Stimulated activated CD4-positive, alpha-beta T cell treated with anti-CD3 and anti-CD28 coated beads, TNF-alpha, amount 100 ng/mL, for 24 hours (primary cell): ENCODE results near the gene GLTPD2.
A peak's percentile ranks its signal among the peaks of the same experiment; 100 is the strongest.

Source experiments
- DNase-seq, 3 experiments: peaks; one replicate each; pipeline ENCODE4 v3.0.0-alpha.2; 2020; ENCODE audit warnings: low read depth in 3 of 3

Gene GLTPD2

DNA sequence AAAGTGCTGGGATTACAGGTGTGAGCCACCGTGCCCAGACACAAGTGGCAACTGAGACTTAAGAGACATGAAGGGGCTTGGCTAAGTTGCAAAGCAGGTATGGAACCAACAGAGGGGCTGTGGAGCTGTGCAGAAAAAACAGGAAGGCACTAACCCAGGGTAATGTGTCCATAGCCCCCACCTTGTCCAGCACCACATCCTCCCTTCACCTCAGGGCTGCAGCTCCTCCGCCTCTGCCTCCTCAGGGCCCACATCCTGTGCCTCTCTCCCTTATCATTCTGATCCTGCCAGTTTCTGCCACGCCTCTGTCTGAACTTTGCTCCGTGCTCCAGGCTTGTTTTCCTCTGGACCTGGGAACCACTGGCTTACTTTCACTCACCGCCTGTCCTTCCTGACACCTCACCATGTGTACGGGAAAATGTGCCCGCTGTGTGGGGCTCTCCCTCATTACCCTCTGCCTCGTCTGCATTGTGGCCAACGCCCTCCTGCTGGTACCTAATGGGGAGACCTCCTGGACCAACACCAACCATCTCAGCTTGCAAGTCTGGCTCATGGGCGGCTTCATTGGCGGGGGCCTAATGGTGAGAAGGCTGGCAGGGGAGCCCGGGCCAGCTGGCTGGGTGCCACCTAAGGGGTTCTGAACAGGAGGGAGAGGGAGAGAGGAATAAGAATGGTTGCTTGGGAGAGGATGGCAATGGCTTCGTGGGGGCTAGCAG, 17.1 kb upstream of the GLTPD2 start, which contains the start of gene TM4SF5:
Gene TM4SF5, plus strand, starts transcription at position 368 of the 716 bp plus-strand sequence. Its CDS starts 37 bp downstream, at position 405.
- no peak for DNase-seq

GRCh38 chr17:4772235-4772613, 16.5 kb upstream of the GLTPD2 start:
- no peak for DNase-seq

DNA sequence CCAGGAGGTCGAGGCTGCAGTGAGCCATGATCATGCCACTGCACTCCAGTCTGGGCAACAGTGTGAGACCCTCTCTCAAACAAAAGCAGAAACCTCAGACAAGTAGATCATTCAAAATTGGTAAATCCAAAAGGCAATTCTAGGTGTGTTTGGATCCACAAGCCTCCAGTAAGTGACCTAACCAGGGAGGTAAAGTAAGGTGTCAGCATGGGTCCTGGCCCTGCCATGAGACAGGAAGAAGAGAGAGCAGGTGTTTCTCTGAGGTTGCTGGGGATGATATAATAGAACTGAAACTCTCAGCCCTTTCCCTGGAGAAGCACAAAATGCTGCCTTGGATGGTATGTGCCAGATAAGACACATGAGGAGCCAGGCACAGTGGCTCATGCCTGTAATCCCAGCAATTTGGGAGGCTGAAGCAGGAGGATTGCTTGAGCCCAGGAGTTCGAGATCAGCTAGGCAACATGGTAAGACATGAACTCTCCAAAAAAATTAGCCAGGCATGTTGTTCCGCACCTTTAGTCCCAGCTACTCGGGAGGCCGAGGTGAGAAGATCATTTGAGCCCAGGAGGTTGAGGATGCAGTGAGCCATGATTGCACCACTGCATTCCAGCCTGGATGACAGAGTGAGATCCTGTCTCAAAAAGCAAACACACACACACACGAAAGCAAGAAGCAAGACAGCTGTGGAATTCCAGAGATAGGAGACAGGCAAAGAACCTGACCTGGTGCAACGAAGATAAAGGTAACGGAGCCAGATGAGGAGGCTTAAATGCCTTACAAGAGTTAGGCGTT, 10.6 kb upstream of the GLTPD2 start:
- no peak for DNase-seq

GRCh38 chr17:4780325-4780955, 8.3 kb upstream of the GLTPD2 start:
- no peak for DNase-seq

DNA sequence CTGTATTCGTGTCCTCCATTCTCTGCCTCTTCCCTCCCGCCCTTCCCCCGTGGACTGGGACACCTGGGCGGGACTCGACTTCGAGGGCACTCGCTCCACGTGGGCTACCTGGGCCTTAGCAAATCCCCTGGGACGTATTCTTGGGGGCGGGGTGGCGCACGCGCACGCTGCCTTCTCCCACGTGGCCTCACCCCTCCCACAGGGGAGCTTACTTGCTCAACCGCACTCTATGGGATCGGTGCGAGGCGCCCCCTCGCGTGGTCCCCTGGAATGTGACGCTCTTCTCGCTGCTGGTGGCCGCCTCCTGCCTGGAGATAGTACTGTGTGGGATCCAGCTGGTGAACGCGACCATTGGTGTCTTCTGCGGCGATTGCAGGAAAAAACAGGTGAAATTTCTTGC, 6.1 kb upstream of the GLTPD2 start:
- no peak for DNase-seq

- no peak for DNase-seq
Measured at GRCh38 chr17:4785311-4786105, 3.3 kb upstream of the GLTPD2 start.

DNA sequence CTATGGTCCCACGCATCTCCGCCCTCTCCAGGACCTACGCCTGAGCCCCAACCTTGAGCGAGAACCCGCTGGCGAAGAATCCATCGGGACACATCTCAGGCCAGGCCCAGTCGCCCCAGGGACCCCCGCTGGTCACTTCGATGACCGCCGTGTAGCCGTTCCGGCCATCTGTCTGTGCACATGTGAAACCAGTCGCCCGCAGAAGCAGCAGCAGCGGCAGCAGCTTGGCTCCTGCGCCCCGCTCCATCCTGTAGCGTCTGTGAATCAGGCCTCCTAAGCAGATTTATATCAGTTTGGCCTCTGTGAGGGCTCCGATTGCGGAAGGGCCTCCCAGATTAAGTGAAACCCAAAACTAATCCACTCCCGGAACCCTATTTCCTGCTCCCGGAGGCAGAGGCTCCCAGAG, 2.7 kb upstream of the GLTPD2 start, which contains the start of gene VMO1:
Gene VMO1, minus strand, starts transcription at position 259 of the 406 bp plus-strand sequence. Its CDS starts 12 bp downstream, at position 247.
- no peak for DNase-seq

- no peak for DNase-seq
Measured at GRCh38 chr17:4786516-4786915, 2.2 kb upstream of the GLTPD2 start.

- DNase-seq, result no peak
Measured at GRCh38 chr17:4788159-4788806, 481 bp upstream of the GLTPD2 start.

- no peak for DNase-seq
Measured at GRCh38 chr17:4789701-4789950, 862 bp downstream of the GLTPD2 start.

GRCh38 chr17:4789951-4790704, 1.4 kb downstream of the GLTPD2 start:
- peak; percentile 58 to 81 (median 59) for DNase-seq

DNA sequence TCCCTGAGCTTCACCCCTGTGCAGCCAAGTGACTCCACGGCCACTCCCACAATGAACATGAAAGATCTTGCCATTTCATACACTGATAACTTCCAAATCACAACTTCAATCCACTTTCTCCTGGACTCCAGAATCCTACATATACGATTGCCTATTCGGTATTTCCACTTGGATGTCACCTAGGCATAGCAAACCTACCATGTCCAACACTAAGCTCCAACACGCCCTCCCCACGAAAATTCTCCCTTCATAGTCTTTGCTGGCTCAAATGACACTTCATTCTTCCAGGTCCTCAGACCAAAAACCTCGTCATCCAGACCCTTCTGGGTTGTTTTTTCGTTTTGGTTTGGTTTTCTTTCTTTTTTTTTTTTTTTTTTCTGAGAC, 1.9 kb downstream of the GLTPD2 start:
- DNase-seq, result no peak

DNA sequence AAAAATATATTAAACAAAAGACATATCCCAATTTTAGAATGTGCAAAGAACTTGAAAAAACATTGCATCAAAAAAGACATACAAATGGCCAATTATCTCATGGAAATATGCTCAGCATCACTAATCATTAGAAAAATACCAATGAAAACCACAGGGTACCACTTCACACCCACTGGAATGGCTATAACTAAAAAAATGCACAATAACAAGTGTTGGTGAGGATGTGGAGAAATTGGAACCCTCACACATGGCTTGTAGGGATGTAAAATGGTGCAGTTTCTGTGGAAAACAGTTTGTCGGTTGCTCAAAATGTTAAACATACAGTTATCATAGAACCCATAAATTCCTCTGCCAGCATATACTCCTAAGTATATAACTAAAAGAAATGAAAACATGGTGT, 6.4 kb downstream of the GLTPD2 start:
- no peak for DNase-seq

DNA sequence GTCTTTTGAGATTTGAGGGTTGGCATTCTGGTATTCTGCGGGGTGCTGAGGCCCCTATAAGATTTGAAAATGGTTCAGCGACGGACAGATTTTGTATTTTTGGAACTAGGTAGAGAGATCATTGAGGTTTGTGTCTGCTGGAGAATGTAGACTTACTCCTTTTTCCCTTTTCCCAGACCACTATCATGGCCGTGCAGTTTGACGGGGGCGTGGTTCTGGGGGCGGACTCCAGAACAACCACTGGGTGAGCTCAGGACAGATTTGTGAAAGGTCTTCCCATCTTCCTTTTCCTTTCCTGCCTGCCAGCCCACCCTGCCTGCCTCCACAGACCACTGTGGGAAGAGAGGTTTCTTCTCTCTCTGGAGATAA, 7.8 kb downstream of the GLTPD2 start:
- peak in 1 of 3 experiments; percentile 52 for DNase-seq

DNA sequence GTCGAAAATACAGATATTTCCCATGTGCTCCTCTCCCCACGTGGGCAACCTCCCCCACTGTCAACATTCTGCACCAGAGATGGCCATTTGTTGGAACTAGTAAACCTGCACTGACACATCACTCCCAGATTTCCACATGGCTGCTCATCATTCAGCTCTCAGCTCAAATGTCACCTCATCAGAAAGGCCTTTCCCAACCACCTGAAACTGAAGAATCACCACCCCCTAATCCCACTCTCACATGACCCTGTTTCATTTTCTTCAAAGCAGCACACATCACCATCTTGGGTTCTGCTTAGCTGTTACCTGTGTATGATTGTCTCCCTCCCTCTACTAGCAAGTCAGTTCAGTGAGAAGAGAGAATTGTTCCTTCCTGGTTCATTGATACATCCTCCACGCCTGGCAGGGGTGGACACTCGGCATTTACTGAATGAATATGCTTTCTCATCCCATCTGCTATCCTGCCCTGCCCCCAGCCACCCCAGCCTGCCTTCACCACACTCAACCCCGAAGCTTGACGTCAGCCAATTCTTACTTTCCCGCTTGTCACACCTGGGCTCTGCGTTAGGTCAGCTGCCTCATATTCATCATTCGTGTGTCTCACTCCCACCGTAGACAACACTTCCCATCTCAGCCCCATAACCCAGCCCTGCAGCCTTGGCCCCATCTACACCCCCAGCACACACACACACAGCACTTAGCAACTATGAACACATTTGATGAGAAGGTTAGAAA, 11.9 kb downstream of the GLTPD2 start:
- DNase-seq, result no peak

DNA sequence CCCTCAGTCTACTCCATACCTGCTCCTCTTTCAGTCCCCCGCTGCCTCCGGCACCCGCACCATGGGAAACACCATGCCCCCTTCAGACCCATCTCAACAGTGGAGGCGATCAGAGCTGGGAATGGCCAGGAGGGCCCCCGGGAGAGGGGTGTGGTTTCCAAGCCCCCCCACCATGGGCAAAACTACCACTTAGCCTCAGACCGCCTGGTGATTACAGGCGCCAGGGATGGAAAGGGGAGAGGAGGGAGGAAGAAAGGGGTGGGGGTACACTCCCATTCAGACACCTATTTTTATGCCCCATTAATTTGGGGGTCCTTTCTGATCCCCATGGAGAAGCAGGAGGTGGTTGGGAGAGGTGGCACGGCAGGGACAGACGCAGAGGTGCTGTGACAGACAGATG, 13.5 kb downstream of the GLTPD2 start, which contains the start of gene C17orf114:
Gene C17orf114, minus strand, starts transcription at position 101 of the 400 bp plus-strand sequence.
- no peak for DNase-seq

GRCh38 chr17:4806456-4806776, 17.7 kb downstream of the GLTPD2 start:
- DNase-seq, result no peak

- DNase-seq, result peak; percentile 70 to 91 (median 72)
Measured at GRCh38 chr17:4806777-4807604, 18.2 kb downstream of the GLTPD2 start, which contains the start of gene PLD2. TSS of gene PLD2 (plus strand) at chr17:4807152. CDS start at chr17:4807773, 621 bp downstream.
